Measurements from ENCODE around the gene BTG2. TPM values are rescaled to one million over a fixed set of nuclear protein-coding genes. Genes with fewer than 3 reads are reported as not detected.

BTG2 gene
- total and polyA plus RNA-seq, 2 experiments from 2014 or later = 5.0 to 7.5 TPM

DNA sequence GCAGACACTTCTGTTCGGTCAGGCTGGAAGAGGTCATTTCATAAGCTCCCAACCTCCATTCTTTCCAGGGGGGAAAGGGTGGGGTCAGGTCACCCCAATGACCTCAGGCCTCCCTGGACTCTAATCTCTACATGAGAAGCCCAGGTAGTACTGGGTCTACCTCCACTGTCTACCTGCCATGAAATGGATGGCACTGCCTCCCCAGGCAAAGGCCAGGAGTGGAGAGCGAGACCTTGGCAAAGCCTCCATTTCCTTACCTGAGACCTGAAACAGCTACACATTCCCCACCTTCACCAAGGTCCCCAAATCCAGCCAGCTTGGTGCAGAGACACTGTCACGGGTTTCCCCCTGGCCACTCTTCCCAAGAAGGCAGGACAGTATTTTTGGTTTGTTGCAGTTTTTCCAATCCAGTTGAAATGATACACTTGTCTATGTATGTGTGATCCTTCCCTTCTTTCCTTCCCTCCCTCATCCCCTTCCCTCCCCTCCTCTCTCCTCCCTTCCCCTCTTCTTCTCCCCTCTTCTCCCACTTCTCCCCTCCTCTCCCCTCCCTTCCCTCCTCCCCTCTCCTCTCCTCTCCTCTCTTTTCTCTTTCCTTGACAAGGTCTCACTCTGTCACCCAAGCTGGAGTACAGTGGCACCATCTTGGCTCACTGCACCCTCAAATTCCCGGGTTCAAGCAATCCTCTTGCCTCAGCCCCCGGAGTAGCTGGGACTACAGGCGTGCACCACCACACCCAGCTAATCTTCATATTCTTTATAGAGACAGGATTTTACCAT is 16.1 kb downstream of the BTG2 start:
- Histone ChIP-seq H3K4me3 (no peak overlapping the region), H3K9ac (no peak overlapping the region), H3K4me2 (ENCODE audit: unreplicated experiment) (no peak overlapping the region), H3K36me3 (ENCODE audit: low read depth) (no peaks in the 10 kb centered on the region), H4K20me1 (ENCODE audit: insufficient read depth) (no peaks in the 10 kb centered on the region), H3K79me2 (ENCODE audit: insufficient read depth) (no peaks in the 10 kb centered on the region), H2AFZ (no peak overlapping the region), H3K27me3 (replicated peaks; ENCODE audit: insufficient read depth) (peaks cover 57% of the 10 kb centered on the region), H3K9me3 (ENCODE audit: low read depth) (no peaks in the 10 kb centered on the region), H3K9me2 (ENCODE audit: insufficient read depth) (no peaks in the 10 kb centered on the region), H3K4me1 (ENCODE audit: insufficient read depth) (no peaks in the 10 kb centered on the region), H3K27ac (no peak overlapping the region), H3F3A (ENCODE audit: insufficient read depth) (no peaks in the 10 kb centered on the region)
- DNase-seq = no peak
- TF ChIP-seq EZH2phosphoT487 (IDR thresholded peaks at IDR 0.05; ENCODE audit: insufficient read depth, low read depth) = no peak
- TF ChIP-seq EZH2 (IDR thresholded peaks at IDR 0.05; ENCODE audit: insufficient read depth, poor library complexity, severe bottlenecking) = no peak
- in situ Hi-C loops (cut with MboI) = no loop called here
- WGBS, 2 experiments (ENCODE audit: low coverage in 1 of 2, low lambda C conversion rate in 2 of 2, missing lambda C conversion rate in 2 of 2) = 50 to 58% methylated on average over 6 of the region's 6 CpGs

DNA sequence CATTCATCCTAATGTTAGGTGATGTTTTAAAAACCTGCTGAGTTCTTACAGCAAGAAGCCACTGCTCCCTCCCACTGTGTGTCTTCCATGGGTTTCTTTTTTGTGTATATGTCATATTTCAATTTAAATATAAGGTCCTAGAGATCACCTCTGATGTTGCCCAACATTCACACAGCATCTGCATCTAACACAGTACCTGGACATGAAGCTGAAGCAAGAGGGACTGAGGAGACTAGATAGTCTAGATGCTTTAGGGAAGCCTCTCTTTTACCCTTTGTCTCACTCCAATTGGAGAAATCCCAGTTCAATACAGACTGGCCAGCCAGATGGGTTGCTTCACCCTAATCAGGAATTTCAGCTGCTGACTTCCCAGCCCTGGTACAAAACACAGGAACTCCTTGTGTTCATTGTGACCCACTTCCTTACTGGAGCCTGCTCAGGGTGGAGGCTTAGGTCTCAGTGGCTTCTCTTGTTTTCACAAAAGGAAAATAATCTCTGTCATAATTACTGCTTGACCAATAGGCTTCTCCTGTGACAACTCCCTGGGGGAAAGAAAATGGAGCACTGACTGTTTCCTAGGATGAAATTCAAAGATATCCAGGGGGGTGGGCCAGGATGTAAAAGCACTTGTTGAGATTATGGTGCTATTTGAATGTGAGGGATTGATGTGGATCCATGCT is 17.3 kb downstream of the BTG2 start:
- Histone ChIP-seq H3F3A (ENCODE audit: insufficient read depth) (no peaks in the 10 kb centered on the region), H3K27me3 (replicated peaks; ENCODE audit: insufficient read depth) (peaks cover 53% of the 10 kb centered on the region), H3K4me1 (ENCODE audit: insufficient read depth) (no peaks in the 10 kb centered on the region), H3K27ac (no peak overlapping the region), H2AFZ (no peak overlapping the region), H4K20me1 (ENCODE audit: insufficient read depth) (no peaks in the 10 kb centered on the region), H3K4me2 (ENCODE audit: unreplicated experiment) (no peak overlapping the region), H3K9me2 (ENCODE audit: insufficient read depth) (no peaks in the 10 kb centered on the region), H3K79me2 (ENCODE audit: insufficient read depth) (no peaks in the 10 kb centered on the region), H3K9ac (no peak overlapping the region), H3K4me3 (no peak overlapping the region), H3K9me3 (ENCODE audit: low read depth) (no peaks in the 10 kb centered on the region), H3K36me3 (ENCODE audit: low read depth) (no peaks in the 10 kb centered on the region)
- in situ Hi-C loops (cut with MboI) = no loop called here
- no peak for TF ChIP-seq EZH2phosphoT487 (IDR thresholded peaks at IDR 0.05; ENCODE audit: insufficient read depth, low read depth)
- no peak for TF ChIP-seq EZH2 (IDR thresholded peaks at IDR 0.05; ENCODE audit: insufficient read depth, poor library complexity, severe bottlenecking)
- DNase-seq = no peak

DNA sequence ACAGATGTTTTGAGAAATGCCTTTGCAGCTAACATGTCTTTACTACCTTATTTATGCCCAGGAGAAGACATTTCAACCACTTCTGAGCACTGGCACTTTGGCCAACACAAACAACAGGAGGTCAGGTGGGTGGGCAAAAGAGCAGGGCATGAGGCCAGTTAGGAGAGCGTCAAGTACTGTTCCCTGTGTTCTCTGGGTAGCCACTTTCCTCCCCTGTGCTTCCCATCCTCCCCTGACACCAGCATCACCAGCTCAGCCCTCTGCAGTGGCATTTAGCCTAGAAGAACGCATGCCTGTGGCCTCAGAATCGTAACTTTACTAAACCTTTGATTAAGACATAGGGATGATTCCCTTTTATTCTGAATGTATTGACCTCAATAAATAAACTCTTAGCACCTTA is 18.3 kb downstream of the BTG2 start:
- no peak overlapping the region for H3K4me2 ChIP-seq (ENCODE audit: unreplicated experiment)
- DNase-seq = no peak
- no peaks in the 10 kb centered on the region for H3F3A ChIP-seq (ENCODE audit: insufficient read depth)
- no peaks in the 10 kb centered on the region for H3K9me3 ChIP-seq (ENCODE audit: low read depth)
- H3K79me2 ChIP-seq (ENCODE audit: insufficient read depth) = no peaks in the 10 kb centered on the region
- H3K9me2 ChIP-seq (ENCODE audit: insufficient read depth) = no peaks in the 10 kb centered on the region
- H3K36me3 ChIP-seq (ENCODE audit: low read depth) = no peaks in the 10 kb centered on the region
- no peak overlapping the region for H2AFZ ChIP-seq
- no peak overlapping the region for H3K4me3 ChIP-seq
- in situ Hi-C loops (cut with MboI) = no loop called here
- H3K27ac ChIP-seq = no peak overlapping the region
- peaks cover 54% of the 10 kb centered on the region for H3K27me3 ChIP-seq (replicated peaks; ENCODE audit: insufficient read depth)
- no peak overlapping the region for H3K9ac ChIP-seq
- no peaks in the 10 kb centered on the region for H3K4me1 ChIP-seq (ENCODE audit: insufficient read depth)
- H4K20me1 ChIP-seq (ENCODE audit: insufficient read depth) = no peaks in the 10 kb centered on the region
- 32 to 49% methylated on average over 3 of the region's 3 CpGs for WGBS, 2 experiments (ENCODE audit: low coverage in 1 of 2, low lambda C conversion rate in 2 of 2, missing lambda C conversion rate in 2 of 2)
- TF ChIP-seq EZH2phosphoT487 (IDR thresholded peaks at IDR 0.05; ENCODE audit: insufficient read depth, low read depth) = no peak
- no peak for TF ChIP-seq EZH2 (IDR thresholded peaks at IDR 0.05; ENCODE audit: insufficient read depth, poor library complexity, severe bottlenecking)

DNA sequence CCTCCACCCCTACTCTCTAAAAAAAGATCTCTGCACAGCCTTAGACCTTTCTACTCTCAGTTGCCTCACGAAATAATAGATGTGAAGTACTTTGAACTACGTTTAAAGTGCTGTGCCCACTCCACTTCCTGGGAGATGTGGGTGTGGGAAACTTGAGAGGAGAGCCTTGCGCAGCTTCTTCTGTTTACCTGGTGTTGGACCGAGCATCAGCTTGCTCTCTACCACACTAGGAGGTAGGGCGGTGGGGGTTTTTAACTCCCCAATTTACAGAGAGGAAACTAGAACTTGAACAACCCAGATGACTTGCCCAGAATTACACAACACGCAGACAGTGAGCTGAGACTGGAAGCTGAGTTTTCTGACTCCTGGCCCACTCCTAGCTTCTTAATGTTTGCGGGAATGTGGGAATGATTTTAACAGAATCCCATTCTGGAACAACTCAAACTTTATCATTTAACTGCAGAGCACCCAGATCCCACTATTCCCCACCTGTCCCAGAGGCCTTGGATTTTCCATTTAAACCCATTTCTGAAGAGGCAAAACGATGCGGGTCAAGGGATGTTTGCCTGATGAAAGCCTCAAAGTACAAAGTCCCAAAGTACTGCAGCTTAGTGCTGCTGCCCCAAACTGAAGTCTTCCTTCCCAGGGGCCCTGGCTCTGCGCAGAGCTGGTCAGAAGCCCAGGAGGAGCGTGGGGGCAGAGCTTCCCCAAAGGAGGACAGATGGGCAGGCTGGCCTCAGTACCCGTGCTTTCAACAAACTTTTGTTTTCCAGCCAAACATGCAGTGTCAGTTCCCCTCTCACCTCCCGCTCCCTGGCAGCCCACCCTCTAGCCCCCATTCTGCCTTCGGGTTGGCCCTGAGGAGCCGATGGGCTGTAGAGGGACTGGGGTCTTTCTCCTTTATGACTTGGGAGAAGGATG is 19.0 kb downstream of the BTG2 start:
- Histone ChIP-seq H3K9me2 (ENCODE audit: insufficient read depth) (no peaks in the 10 kb centered on the region), H3K4me2 (ENCODE audit: unreplicated experiment) (no peak overlapping the region), H3K4me1 (ENCODE audit: insufficient read depth) (no peaks in the 10 kb centered on the region), H3K79me2 (ENCODE audit: insufficient read depth) (no peaks in the 10 kb centered on the region), H4K20me1 (ENCODE audit: insufficient read depth) (no peaks in the 10 kb centered on the region), H3F3A (ENCODE audit: insufficient read depth) (no peaks in the 10 kb centered on the region), H3K9ac (no peak overlapping the region), H3K27ac (no peak overlapping the region), H3K36me3 (ENCODE audit: low read depth) (no peaks in the 10 kb centered on the region), H3K9me3 (ENCODE audit: low read depth) (no peaks in the 10 kb centered on the region), H3K4me3 (no peak overlapping the region), H3K27me3 (replicated peaks; ENCODE audit: insufficient read depth) (peaks cover 58% of the 10 kb centered on the region), H2AFZ (no peak overlapping the region)
- TF ChIP-seq EZH2phosphoT487 (IDR thresholded peaks at IDR 0.05; ENCODE audit: insufficient read depth, low read depth) (no peak), EZH2 (IDR thresholded peaks at IDR 0.05; ENCODE audit: insufficient read depth, poor library complexity, severe bottlenecking) (no peak)
- 34 to 36% methylated on average over 15 of the region's 15 CpGs for WGBS, 2 experiments (ENCODE audit: low coverage in 1 of 2, low lambda C conversion rate in 2 of 2, missing lambda C conversion rate in 2 of 2)
- DNase-seq = peak; percentile 32
- in situ Hi-C loops (cut with MboI) = no loop called here
